GM21390 (cell line): ENCODE data around the gene ABCB9.
A peak's percentile ranks its signal among the peaks of the same experiment; 100 is the strongest.

Experiments used
- ATAC-seq: cut with Tn5 transposase; IDR thresholded peaks from one replicate; pipeline ENCODE4 v1.9.1; 2021; ENCODE audit not compliant: unreplicated experiment

The ABCB9 gene

GRCh38 chr12:122981587-122982476 lies 15.6 kb upstream of the ABCB9 start:
- ATAC-seq: no peak

- peak; percentile 28 for ATAC-seq
These were observed 14.8 kb upstream of the ABCB9 start for GRCh38 chr12:122981036-122981471.

- ATAC-seq: peak; percentile 46
These were observed 14.1 kb upstream of the ABCB9 start, which contains the start of gene ARL6IP4 for GRCh38 chr12:122980183-122981035. ARL6IP4 (plus strand) TSS chr12:122980681; CDS start chr12:122981140, 459 bp downstream.

- no peak for ATAC-seq
These were observed 13.6 kb upstream of the ABCB9 start for GRCh38 chr12:122979908-122980182.

GRCh38 chr12:122979001-122979907 lies 13.0 kb upstream of the ABCB9 start:
- ATAC-seq: no peak

- no peak for ATAC-seq
These were observed 12.3 kb upstream of the ABCB9 start for GRCh38 chr12:122978507-122978955.

- no peak for ATAC-seq
These were observed 11.6 kb upstream of the ABCB9 start for GRCh38 chr12:122977655-122978392.

GRCh38 chr12:122977153-122977552 lies 10.9 kb upstream of the ABCB9 start:
- no peak for ATAC-seq

GRCh38 chr12:122976648-122976975 lies 10.3 kb upstream of the ABCB9 start:
- no peak for ATAC-seq

- ATAC-seq: no peak
These were observed 9.8 kb upstream of the ABCB9 start for GRCh38 chr12:122975790-122976647.

GRCh38 chr12:122974892-122975789 lies 8.9 kb upstream of the ABCB9 start, which contains the start of gene OGFOD2:
OGFOD2 (plus strand) TSS chr12:122975244; CDS start chr12:122975252, 8 bp downstream.
- peak; percentile 68 for ATAC-seq

GRCh38 chr12:122974274-122974891 lies 8.1 kb upstream of the ABCB9 start:
- ATAC-seq: peak; percentile 75

- ATAC-seq: no peak
These were observed 3.4 kb upstream of the ABCB9 start for GRCh38 chr12:122969676-122970075.

- no peak for ATAC-seq
These were observed 1.8 kb upstream of the ABCB9 start for GRCh38 chr12:122968104-122968503.

- peak; percentile 2 for ATAC-seq
These were observed 684 bp upstream of the ABCB9 start for GRCh38 chr12:122966743-122967550.

- ATAC-seq: no peak
These were observed 927 bp downstream of the ABCB9 start for GRCh38 chr12:122965321-122965751.
